ENCODE results near the gene LLGL1. TPM values are rescaled to one million over a fixed set of nuclear protein-coding genes. Genes with fewer than 3 reads are reported as not detected.

LLGL1 gene
- total and polyA plus RNA-seq, 10 donors: 2.9 to 23.4 (median 14.5) TPM

- no peak for DNase-seq
- Histone ChIP-seq H3K27me3 (replicated peaks in 1 of 7) (no peaks in the 10 kb centered on the region), H3K9me3 (no peaks in the 10 kb centered on the region), H3K4me3 (peak overlapping the region; percentile 16 to 94 (median 83)), H3K27ac (peak overlapping the region in 5 of 8 donors; percentile 26 to 99 (median 97)), H3K4me1 (peaks cover 59 to 85% (median 79%) of the 10 kb centered on the region in 6 donors), H3K36me3 (peaks cover 0 to 53% (median 0%) of the 10 kb centered on the region in 6 donors)
- TF ChIP-seq POLR2A (IDR thresholded peaks at IDR 0.05) (no peak), POLR2AphosphoS5 (IDR thresholded peaks at IDR 0.05) (no peak)
- TF ChIP-seq, protein P1, sequence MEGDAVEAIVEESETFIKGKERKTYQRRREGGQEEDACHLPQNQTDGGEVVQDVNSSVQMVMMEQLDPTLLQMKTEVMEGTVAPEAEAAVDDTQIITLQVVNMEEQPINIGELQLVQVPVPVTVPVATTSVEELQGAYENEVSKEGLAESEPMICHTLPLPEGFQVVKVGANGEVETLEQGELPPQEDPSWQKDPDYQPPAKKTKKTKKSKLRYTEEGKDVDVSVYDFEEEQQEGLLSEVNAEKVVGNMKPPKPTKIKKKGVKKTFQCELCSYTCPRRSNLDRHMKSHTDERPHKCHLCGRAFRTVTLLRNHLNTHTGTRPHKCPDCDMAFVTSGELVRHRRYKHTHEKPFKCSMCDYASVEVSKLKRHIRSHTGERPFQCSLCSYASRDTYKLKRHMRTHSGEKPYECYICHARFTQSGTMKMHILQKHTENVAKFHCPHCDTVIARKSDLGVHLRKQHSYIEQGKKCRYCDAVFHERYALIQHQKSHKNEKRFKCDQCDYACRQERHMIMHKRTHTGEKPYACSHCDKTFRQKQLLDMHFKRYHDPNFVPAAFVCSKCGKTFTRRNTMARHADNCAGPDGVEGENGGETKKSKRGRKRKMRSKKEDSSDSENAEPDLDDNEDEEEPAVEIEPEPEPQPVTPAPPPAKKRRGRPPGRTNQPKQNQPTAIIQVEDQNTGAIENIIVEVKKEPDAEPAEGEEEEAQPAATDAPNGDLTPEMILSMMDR (IDR thresholded peaks at IDR 0.05 in 8 of 11, conservative IDR thresholded peaks at IDR 0.05 in 3 of 11): no peak
- WGBS, 5 donors: 50 to 79% (median 59%) methylated on average over 1 of the region's 1 CpG
- intact Hi-C loops (cut with DNase I; ENCODE audit: low total_unique reads): no loop called here
Observed at GRCh38 chr17:18186627-18186982, 38.8 kb upstream of the LLGL1 start.

DNA sequence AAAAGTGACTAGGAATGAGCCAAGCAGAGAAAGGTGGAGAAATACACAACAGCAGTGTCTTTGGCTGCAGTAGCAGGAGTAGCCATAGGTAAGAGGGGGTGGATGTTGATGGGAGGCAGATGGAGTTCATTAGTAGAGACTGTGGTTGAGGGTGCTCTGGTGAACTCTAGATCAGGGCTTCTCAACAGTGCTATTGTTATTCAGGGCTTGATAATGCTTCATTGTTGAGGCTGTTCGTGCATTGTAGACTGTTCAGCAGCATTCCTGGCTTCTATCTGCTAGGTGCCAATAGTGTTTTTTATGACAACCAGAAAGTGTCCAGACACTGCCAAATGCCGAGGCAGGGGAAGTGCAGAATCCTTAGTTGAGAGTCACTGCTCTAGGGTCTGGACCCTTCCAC lies 38.2 kb upstream of the LLGL1 start:
- Histone ChIP-seq H3K27me3 (replicated peaks in 1 of 7) (no peaks in the 10 kb centered on the region), H3K27ac (peak overlapping the region in 3 of 8 donors; percentile 5 to 98 (median 35)), H3K9me3 (no peaks in the 10 kb centered on the region), H3K4me1 (peaks cover 60 to 85% (median 80%) of the 10 kb centered on the region in 6 donors), H3K36me3 (peaks cover 0 to 59% (median 0%) of the 10 kb centered on the region in 6 donors), H3K4me3 (peak overlapping the region; percentile 16 to 94 (median 83))
- no peak for DNase-seq
- intact Hi-C loops (cut with DNase I; ENCODE audit: low total_unique reads): no loop called here
- WGBS, 5 donors: 36 to 67% (median 44%) methylated on average over 2 of the region's 2 CpGs
- TF ChIP-seq POLR2AphosphoS5 (IDR thresholded peaks at IDR 0.05) (no peak), POLR2A (IDR thresholded peaks at IDR 0.05) (no peak)
- TF ChIP-seq, protein P1 (IDR thresholded peaks at IDR 0.05 in 8 of 11, conservative IDR thresholded peaks at IDR 0.05 in 3 of 11): no peak

DNA sequence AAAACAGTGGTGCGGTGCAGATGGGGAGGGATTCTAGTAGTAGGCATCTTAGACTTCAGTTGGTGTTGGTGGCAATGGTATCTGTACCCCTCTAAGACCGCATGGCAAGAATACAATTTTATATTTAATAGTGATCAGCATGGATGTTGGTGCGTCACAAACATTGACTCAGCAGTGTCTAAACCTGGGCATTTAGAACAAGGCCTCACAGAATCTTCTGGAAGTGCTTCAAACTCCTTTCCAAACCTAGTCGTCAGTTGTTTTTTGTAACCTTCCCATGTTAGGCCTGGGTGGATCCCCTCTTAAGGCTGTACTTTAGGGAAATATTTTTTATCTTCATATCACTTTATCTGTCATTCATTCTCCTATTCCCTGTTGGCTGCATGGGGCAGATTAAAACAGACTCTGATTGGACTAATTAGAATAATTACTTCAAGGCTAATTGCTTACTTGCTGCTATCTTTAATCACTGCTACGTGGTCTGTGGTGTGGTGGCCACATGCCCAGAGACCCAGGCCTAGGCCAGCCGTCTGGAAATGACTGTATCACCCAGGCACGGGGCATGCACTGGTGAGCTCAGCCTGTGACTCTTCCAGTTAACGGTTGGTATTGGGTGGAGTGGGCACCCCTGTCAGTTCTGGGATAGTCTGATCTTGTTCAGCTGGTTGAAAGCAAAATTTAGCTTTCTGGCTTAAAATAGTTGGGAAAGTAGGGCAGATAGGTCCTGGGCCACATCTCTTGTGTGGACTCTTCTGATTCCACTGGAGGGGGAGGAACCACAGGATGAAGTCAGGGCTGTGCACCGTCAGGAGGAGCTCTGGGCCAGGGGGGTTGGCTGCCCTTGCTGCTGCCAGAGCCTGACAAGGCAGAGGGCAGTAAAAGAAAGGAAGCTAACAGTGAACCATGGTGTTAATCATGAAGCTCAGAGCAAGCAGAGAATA lies 37.3 kb upstream of the LLGL1 start:
- H3K27ac ChIP-seq: peak overlapping the region in 3 of 8 donors; percentile 20 to 34 (median 27)
- no peak for DNase-seq
- WGBS, 5 donors: 41 to 71% (median 58%) methylated on average over 9 of the region's 9 CpGs
- no peaks in the 10 kb centered on the region for H3K27me3 ChIP-seq (replicated peaks in 1 of 7)
- peaks cover 0 to 67% (median 3%) of the 10 kb centered on the region in 6 donors for H3K36me3 ChIP-seq
- TF ChIP-seq, protein P1 (IDR thresholded peaks at IDR 0.05 in 8 of 11, conservative IDR thresholded peaks at IDR 0.05 in 3 of 11): no peak
- peak in 1 of 3 donors; percentile 17 for TF ChIP-seq POLR2AphosphoS5 (IDR thresholded peaks at IDR 0.05)
- no peaks in the 10 kb centered on the region for H3K9me3 ChIP-seq
- H3K4me1 ChIP-seq: peaks cover 56 to 87% (median 81%) of the 10 kb centered on the region in 6 donors
- intact Hi-C loops (cut with DNase I; ENCODE audit: low total_unique reads): no loop called here
- H3K4me3 ChIP-seq: peak overlapping the region in 5 of 8 donors; percentile 73 to 94 (median 85)

DNA sequence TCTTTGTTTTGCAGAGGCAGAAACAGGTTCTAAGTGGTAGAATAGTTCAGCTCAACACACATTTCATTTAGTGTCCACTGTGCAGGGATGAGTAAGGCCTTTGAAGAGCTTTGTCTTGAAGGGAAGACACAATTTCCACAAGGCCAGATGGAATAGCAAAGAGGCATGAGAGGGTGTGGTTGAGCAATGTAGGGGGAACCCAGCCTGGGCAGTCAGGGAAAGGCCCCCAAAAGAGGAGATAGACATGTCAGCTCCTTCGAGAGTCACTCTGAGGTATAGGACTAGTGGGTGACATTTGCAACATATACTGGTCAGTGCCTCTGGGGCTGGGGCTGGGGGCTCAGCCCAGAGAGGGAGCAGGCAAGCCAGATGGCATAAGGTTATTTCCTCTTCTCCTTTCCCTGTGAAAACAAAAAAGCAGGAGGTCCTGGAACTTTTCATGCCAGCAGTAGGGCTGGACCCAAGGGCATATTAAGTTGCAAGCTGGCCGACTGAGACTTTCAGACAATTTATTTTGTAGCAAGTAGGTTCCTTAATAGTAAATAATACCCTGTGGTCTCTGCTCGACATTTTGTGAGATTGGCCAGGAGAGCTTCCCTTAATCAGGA lies 34.7 kb upstream of the LLGL1 start:
- DNase-seq: no peak
- Histone ChIP-seq H3K9me3 (no peaks in the 10 kb centered on the region), H3K36me3 (peaks cover 0 to 94% (median 19%) of the 10 kb centered on the region in 6 donors), H3K27me3 (replicated peaks in 1 of 7) (no peaks in the 10 kb centered on the region), H3K4me3 (no peak overlapping the region), H3K27ac (peak overlapping the region in 4 of 8 donors; percentile 38 to 54 (median 49)), H3K4me1 (peaks cover 47 to 97% (median 79%) of the 10 kb centered on the region in 6 donors)
- WGBS, 5 donors: 49 to 73% (median 60%) methylated on average over 3 of the region's 3 CpGs
- intact Hi-C loops (cut with DNase I; ENCODE audit: low total_unique reads): no loop called here
- no peak for TF ChIP-seq POLR2AphosphoS5 (IDR thresholded peaks at IDR 0.05)
- TF ChIP-seq, protein P1 (IDR thresholded peaks at IDR 0.05 in 8 of 11, conservative IDR thresholded peaks at IDR 0.05 in 3 of 11): no peak
